Endothelial cell (in vitro differentiated cells): ENCODE results near the gene CRYBB2. TPM values are rescaled to one million over a fixed set of nuclear protein-coding genes. Genes with fewer than 3 reads are reported as not detected.
A peak's percentile ranks its signal among the peaks of the same experiment; 100 is the strongest.
"Not testable (repeated sequence)": the region's sequence is repeated elsewhere in the genome, so short reads cannot be mapped to it uniquely, and the experiment has no call there.

ENCODE experiments used
- DNase-seq: peaks from one replicate; pipeline ENCODE4 v3.0.0; 2021; ENCODE audit warnings: low spot score
- H3K27ac Mint-ChIP-seq: one replicate; pipeline ENCODE4 v1.8.0; 2021; ENCODE audit warnings: mixed read lengths, inconsistent platforms; ENCODE audit not compliant: unreplicated experiment
- H3K27me3 Mint-ChIP-seq: one replicate; pipeline ENCODE4 v1.8.0; 2021; ENCODE audit warnings: mild to moderate bottlenecking, moderate library complexity, mixed read lengths, inconsistent platforms; ENCODE audit not compliant: unreplicated experiment
- H3K36me3 Mint-ChIP-seq: one replicate; pipeline ENCODE4 v1.8.0; 2021; ENCODE audit warnings: mild to moderate bottlenecking, low read depth, mixed read lengths, inconsistent platforms; ENCODE audit not compliant: unreplicated experiment
- H3K4me1 Mint-ChIP-seq: one replicate; pipeline ENCODE4 v1.8.0; 2021; ENCODE audit warnings: mild to moderate bottlenecking, mixed read lengths, inconsistent platforms; ENCODE audit not compliant: unreplicated experiment
- H3K4me3 Mint-ChIP-seq: one replicate; pipeline ENCODE4 v1.8.0; 2021; ENCODE audit warnings: mild to moderate bottlenecking, mixed read lengths, inconsistent platforms; ENCODE audit not compliant: unreplicated experiment
- H3K9me3 Mint-ChIP-seq: one replicate; pipeline ENCODE4 v1.8.0; 2021; ENCODE audit warnings: mixed read lengths, inconsistent platforms; ENCODE audit not compliant: unreplicated experiment
- total RNA-seq: library from RNA; stranded (reverse); fragmentation: NEBNext Ultra II Directional; extraction: Animal tissue kit (Norgen Biotek cat#: 25700); gene quantifications from one replicate; pipeline ENCODE4 v1.2.1, GENCODE V29; 2021; ENCODE audit not compliant: unreplicated experiment
- TF ChIP-seq, protein P1 (sequence below): fragments of 200-600 bp; sonication (generic); IDR thresholded peaks from one replicate; pipeline ENCODE4 v1.5.0; 2021; ENCODE audit warnings: antibody characterized with exemption; ENCODE audit not compliant: unreplicated experiment

CRYBB2 gene
- total RNA-seq, 1 donor from 2014 or later, result 1.9 TPM

- DNase-seq, result no peak
- H3K9me3 Mint-ChIP-seq, result no peaks in the 10 kb centered on the region
- no peaks in the 10 kb centered on the region for H3K36me3 Mint-ChIP-seq
- no peak overlapping the region for H3K27ac Mint-ChIP-seq
- no peak overlapping the region for H3K4me3 Mint-ChIP-seq
- no peaks in the 10 kb centered on the region for H3K4me1 Mint-ChIP-seq
- H3K27me3 Mint-ChIP-seq, result peaks cover 2% of the 10 kb centered on the region
- TF ChIP-seq, protein P1, sequence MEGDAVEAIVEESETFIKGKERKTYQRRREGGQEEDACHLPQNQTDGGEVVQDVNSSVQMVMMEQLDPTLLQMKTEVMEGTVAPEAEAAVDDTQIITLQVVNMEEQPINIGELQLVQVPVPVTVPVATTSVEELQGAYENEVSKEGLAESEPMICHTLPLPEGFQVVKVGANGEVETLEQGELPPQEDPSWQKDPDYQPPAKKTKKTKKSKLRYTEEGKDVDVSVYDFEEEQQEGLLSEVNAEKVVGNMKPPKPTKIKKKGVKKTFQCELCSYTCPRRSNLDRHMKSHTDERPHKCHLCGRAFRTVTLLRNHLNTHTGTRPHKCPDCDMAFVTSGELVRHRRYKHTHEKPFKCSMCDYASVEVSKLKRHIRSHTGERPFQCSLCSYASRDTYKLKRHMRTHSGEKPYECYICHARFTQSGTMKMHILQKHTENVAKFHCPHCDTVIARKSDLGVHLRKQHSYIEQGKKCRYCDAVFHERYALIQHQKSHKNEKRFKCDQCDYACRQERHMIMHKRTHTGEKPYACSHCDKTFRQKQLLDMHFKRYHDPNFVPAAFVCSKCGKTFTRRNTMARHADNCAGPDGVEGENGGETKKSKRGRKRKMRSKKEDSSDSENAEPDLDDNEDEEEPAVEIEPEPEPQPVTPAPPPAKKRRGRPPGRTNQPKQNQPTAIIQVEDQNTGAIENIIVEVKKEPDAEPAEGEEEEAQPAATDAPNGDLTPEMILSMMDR, result no peak
Measured at GRCh38 chr22:25237503-25237902, 18.1 kb downstream of the CRYBB2 start.

GRCh38 chr22:25238058-25238457, 18.6 kb downstream of the CRYBB2 start:
- H3K36me3 Mint-ChIP-seq, H3K27ac Mint-ChIP-seq, DNase-seq, H3K4me1 Mint-ChIP-seq, H3K9me3 Mint-ChIP-seq, H3K27me3 Mint-ChIP-seq, H3K4me3 Mint-ChIP-seq: not testable (repeated sequence)

DNA sequence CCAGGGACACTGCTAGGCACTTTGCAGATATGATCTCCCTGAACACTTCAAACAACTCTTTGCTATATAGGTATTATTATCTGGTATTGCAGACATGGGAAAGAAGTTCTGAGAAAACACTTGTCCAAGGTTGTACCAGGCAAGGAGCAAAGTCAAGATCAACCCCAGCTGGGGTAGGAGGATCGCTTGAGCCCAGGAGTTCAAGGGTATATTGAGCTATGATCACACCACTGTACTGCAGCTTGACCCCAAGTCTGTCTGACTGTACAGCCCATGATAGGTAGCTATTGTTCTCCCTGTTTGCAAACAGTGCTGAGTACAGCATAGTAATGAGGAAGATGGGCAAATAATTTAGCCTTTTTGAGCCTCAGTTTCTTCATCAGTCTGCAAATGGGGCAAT, 35.7 kb downstream of the CRYBB2 start:
- DNase-seq, H3K27me3 Mint-ChIP-seq, H3K9me3 Mint-ChIP-seq, H3K27ac Mint-ChIP-seq, H3K4me3 Mint-ChIP-seq, H3K4me1 Mint-ChIP-seq, H3K36me3 Mint-ChIP-seq: not testable (repeated sequence)

DNA sequence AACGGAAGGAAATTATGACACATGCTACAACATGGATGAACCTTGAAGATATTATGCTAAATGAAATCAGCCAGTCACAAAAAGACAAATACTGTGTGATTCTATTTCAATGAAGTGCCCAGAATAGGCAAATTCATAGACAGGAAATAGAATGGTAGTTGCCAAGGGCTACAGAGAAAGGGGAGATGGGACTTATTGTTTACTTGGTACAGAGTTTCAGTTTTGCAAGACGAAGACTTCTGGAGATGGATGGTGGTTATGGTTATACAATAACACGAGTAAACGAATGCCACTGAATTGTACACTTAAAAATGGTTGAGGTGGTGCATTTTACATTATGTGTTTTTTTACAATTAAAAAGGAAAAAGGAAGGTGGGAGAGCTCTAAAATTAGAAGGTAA, 48.1 kb downstream of the CRYBB2 start:
- H3K9me3 Mint-ChIP-seq, H3K36me3 Mint-ChIP-seq, H3K4me3 Mint-ChIP-seq, DNase-seq, H3K4me1 Mint-ChIP-seq, H3K27ac Mint-ChIP-seq, H3K27me3 Mint-ChIP-seq: not testable (repeated sequence)

GRCh38 chr22:25268902-25269301, 49.5 kb downstream of the CRYBB2 start:
- not testable (repeated sequence) for H3K9me3 Mint-ChIP-seq, H3K36me3 Mint-ChIP-seq, H3K4me1 Mint-ChIP-seq, DNase-seq, H3K27me3 Mint-ChIP-seq, H3K27ac Mint-ChIP-seq, H3K4me3 Mint-ChIP-seq

GRCh38 chr22:25270061-25270460, 50.6 kb downstream of the CRYBB2 start:
- not testable (repeated sequence) for H3K4me3 Mint-ChIP-seq, H3K27me3 Mint-ChIP-seq, H3K4me1 Mint-ChIP-seq, H3K27ac Mint-ChIP-seq, H3K9me3 Mint-ChIP-seq, H3K36me3 Mint-ChIP-seq, DNase-seq

GRCh38 chr22:25273231-25273630, 53.8 kb downstream of the CRYBB2 start:
- DNase-seq, H3K9me3 Mint-ChIP-seq, H3K27me3 Mint-ChIP-seq, H3K36me3 Mint-ChIP-seq, H3K4me1 Mint-ChIP-seq, H3K4me3 Mint-ChIP-seq: not testable (repeated sequence)
- H3K27ac Mint-ChIP-seq, result peak overlapping the region; percentile 40

DNA sequence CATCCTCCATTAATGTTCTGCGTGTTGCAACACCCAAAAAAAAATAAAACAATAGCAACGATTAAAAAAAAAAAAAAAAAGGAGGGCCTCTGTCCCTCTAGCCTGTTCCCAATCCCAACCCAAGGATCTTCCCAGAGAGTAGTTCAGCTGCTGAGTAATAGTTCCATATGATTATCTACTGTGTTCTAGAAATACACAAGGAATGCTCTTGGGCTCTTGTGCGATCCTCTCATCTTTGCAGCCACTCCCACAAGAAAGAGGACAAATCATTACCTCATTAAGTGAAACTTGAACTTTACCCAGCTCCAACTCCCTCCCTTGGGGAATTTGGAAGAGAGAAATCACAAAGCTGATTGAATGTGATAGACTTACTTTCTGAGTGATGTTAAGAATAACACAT, 54.5 kb downstream of the CRYBB2 start:
- H3K27me3 Mint-ChIP-seq, H3K4me3 Mint-ChIP-seq, H3K4me1 Mint-ChIP-seq, DNase-seq, H3K9me3 Mint-ChIP-seq, H3K36me3 Mint-ChIP-seq, H3K27ac Mint-ChIP-seq: not testable (repeated sequence)

DNA sequence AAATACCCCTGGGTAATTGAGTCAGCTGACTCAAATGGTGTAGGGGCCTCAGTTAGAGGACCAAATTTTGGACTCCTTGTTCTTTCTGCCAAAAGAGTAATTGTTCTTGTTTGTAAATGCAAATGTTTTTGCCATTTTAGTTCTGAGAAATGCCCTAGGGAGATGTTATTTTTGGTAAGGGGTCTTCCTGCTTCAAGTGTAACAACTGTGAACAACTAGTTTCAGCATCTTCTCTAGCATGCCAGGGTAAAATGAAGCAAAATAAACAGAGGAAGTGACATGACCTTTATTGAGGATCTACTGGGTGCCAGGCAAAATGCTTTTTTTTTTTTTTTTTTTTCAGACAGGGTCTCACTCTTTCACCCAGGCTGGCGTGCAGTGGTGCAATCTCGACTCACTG, 60.7 kb downstream of the CRYBB2 start:
- peaks cover 27% of the 10 kb centered on the region for H3K27me3 Mint-ChIP-seq
- not testable (repeated sequence) for H3K4me3 Mint-ChIP-seq, DNase-seq, H3K27ac Mint-ChIP-seq, H3K9me3 Mint-ChIP-seq, H3K36me3 Mint-ChIP-seq
- H3K4me1 Mint-ChIP-seq, result peaks cover 19% of the 10 kb centered on the region

Other genes with a start within 250 kb of the CRYBB2 start
- gene CRYBB3, start 19.8 kb upstream of the CRYBB2 start, total RNA-seq, result 0.97 TPM